H1 (cell line): ENCODE measurements around the gene SLC12A7. TPM values are rescaled to one million over a fixed set of nuclear protein-coding genes. Genes with fewer than 3 reads are reported as not detected.

ENCODE experiments used
- CTCF ChIA-PET: fragments of 300-600 bp; sonication (Branson Sonifier 250); formaldehyde crosslinking; loops from one replicate; lab custom pipeline; 2021; ENCODE audit not compliant: partially characterized antibody; lab: Charles Lee
- POLR2A ChIA-PET: fragments of 300-600 bp; sonication (Branson Sonifier 250); formaldehyde crosslinking; loops from one replicate; lab custom pipeline; 2021; ENCODE audit warnings: inconsistent platforms; ENCODE audit not compliant: partially characterized antibody; lab: Charles Lee
- DNase-seq, 2 experiments: peaks; one replicate each; pipeline versions ENCODE4 v3.0.0 to v3.0.0-alpha.2; 2010 to 2022; ENCODE audit warnings: low spot score in 2 of 2, low read depth in 1 of 2, mixed read lengths in 1 of 2
- FAIRE-seq: peaks from 2 replicates; lab custom pipeline; 2011; peaks lifted over from hg19 to GRCh38; lab: Jason Lieb, UNC
- H2AFZ ChIP-seq: 2 replicates; pipeline ENCODE4 v1.8.1; 2012; ENCODE audit warnings: low read length, inconsistent platforms
- H2AK5ac ChIP-seq: 2 replicates; pipeline ENCODE4 v1.6.1; 2013; ENCODE audit warnings: low read depth, low read length
- H2BK120ac ChIP-seq: replicated peaks from 2 replicates; pipeline ENCODE3; 2013; ENCODE audit warnings: low read depth, low read length, inconsistent platforms
- H2BK12ac ChIP-seq: 2 replicates; pipeline ENCODE4 v1.6.1; 2013; ENCODE audit warnings: low read depth, low read length
- H2BK15ac ChIP-seq: 2 replicates; pipeline ENCODE4 v1.6.1; 2013; ENCODE audit warnings: low read length
- H2BK20ac ChIP-seq: 2 replicates; pipeline ENCODE4 v1.6.1; 2013; ENCODE audit warnings: low read length
- H2BK5ac ChIP-seq: 2 replicates; pipeline ENCODE4 v1.6.1; 2013; ENCODE audit warnings: low read depth, low read length
- H3K14ac ChIP-seq: 2 replicates; pipeline ENCODE4 v1.6.1; 2013; ENCODE audit warnings: inconsistent platforms; ENCODE audit not compliant: insufficient read length
- H3K18ac ChIP-seq: 2 replicates; pipeline ENCODE4 v1.6.1; 2013; ENCODE audit warnings: low read length; ENCODE audit errors: extremely low read depth
- H3K23ac ChIP-seq: 2 replicates; pipeline ENCODE4 v1.6.1; 2013; ENCODE audit warnings: inconsistent platforms; ENCODE audit not compliant: insufficient read length
- H3K23me2 ChIP-seq: 2 replicates; pipeline ENCODE4 v1.6.1; 2013; ENCODE audit warnings: low read depth, low read length
- H3K27ac ChIP-seq: 2 replicates; pipeline ENCODE4 v1.6.1; 2011; ENCODE audit warnings: low read depth, low read length, inconsistent platforms
- H3K27me3 ChIP-seq, 4 experiments: replicated peaks in 1 of 4; 1 replicate in 1 of 4; 2 replicates in 3 of 4; pipeline versions ENCODE4 v1.6.1 to v1.8.1; 2011 to 2013; ENCODE audit warnings: low read length in 3 of 4, mild to moderate bottlenecking in 3 of 4, inconsistent platforms in 2 of 4, mixed read lengths in 2 of 4, moderate library complexity in 1 of 4; ENCODE audit not compliant: control insufficient read depth in 3 of 4, insufficient read depth in 3 of 4; ENCODE audit errors: extremely low read depth in 1 of 4
- H3K36me3 ChIP-seq, 4 experiments: 2 replicates each; pipeline versions ENCODE4 v1.6.1 to v1.8.1; 2011 to 2013; ENCODE audit warnings: mild to moderate bottlenecking in 4 of 4, low read length in 3 of 4, moderate library complexity in 2 of 4, control low read depth in 1 of 4, inconsistent platforms in 1 of 4; ENCODE audit not compliant: insufficient read depth in 4 of 4, control insufficient read depth in 2 of 4
- H3K4ac ChIP-seq: replicated peaks from 2 replicates; pipeline ENCODE3; 2013; ENCODE audit warnings: low read length, low read depth, mixed read lengths, inconsistent platforms; ENCODE audit not compliant: insufficient read length
- H3K4me1 ChIP-seq, 4 experiments: replicated peaks in 1 of 4; 1 replicate in 1 of 4; 2 replicates in 3 of 4; pipeline versions ENCODE4 v1.6.1 to v1.8.1; 2011 to 2013; ENCODE audit warnings: low read length in 3 of 4, inconsistent platforms in 2 of 4, mixed read lengths in 1 of 4; ENCODE audit not compliant: insufficient read depth in 4 of 4, control insufficient read depth in 3 of 4
- H3K4me2 ChIP-seq, 2 experiments: 2 replicates each; pipeline versions ENCODE4 v1.6.1 to v1.8.1; 2011 to 2013; ENCODE audit warnings: low read depth in 2 of 2, low read length in 2 of 2, control low read depth in 1 of 2, inconsistent platforms in 1 of 2, mild to moderate bottlenecking in 1 of 2; ENCODE audit not compliant: insufficient read depth in 1 of 2
- H3K4me3 ChIP-seq, 4 experiments: fragments of 200-600, 300-600 bp in 1 of 4; sonication (generic), shearing (Covaris generic), sonication (Bioruptor Twin) in 1 of 4; 2 replicates each; pipeline versions ENCODE4 v1.5.1 to v1.8.1; 2011 to 2016; ENCODE audit warnings: low read length in 4 of 4, low read depth in 3 of 4, control low read depth in 2 of 4, inconsistent platforms in 2 of 4, mild to moderate bottlenecking in 2 of 4, mixed read lengths in 1 of 4, moderate library complexity in 1 of 4; ENCODE audit not compliant: insufficient read depth in 2 of 4; ENCODE audit errors: extremely low read depth in 1 of 4
- H3K56ac ChIP-seq: replicated peaks from 2 replicates; pipeline ENCODE3; 2013; ENCODE audit warnings: low read depth, mild to moderate bottlenecking, mixed read lengths, low read length, inconsistent platforms; ENCODE audit not compliant: insufficient read length
- H3K79me1 ChIP-seq: 2 replicates; pipeline ENCODE4 v1.6.1; 2013; ENCODE audit warnings: low read depth, low read length, control low read depth
- H3K79me2 ChIP-seq, 2 experiments: 2 replicates each; pipeline versions ENCODE4 v1.6.1 to v1.8.1; 2012 to 2013; ENCODE audit warnings: low read length in 2 of 2, mild to moderate bottlenecking in 2 of 2, inconsistent platforms in 1 of 2; ENCODE audit not compliant: insufficient read depth in 2 of 2, control insufficient read depth in 1 of 2
- H3K9ac ChIP-seq, 4 experiments: replicated peaks in 1 of 4; 1 replicate in 1 of 4; 2 replicates in 3 of 4; pipeline versions ENCODE4 v1.6.1 to v1.8.1; 2011 to 2013; ENCODE audit warnings: low read depth in 3 of 4, low read length in 3 of 4, control low read depth in 2 of 4, mild to moderate bottlenecking in 2 of 4, moderate library complexity in 2 of 4, inconsistent platforms in 1 of 4; ENCODE audit errors: extremely low read depth in 1 of 4
- H3K9me3 ChIP-seq, 2 experiments: 2 replicates each; pipeline versions ENCODE4 v1.6.1 to v1.8.1; 2012 to 2013; ENCODE audit warnings: mild to moderate bottlenecking in 2 of 2, moderate library complexity in 2 of 2, control low read depth in 1 of 2, inconsistent platforms in 1 of 2, low read depth in 1 of 2, low read length in 1 of 2, mixed read lengths in 1 of 2; ENCODE audit not compliant: insufficient read depth in 2 of 2
- H4K20me1 ChIP-seq, 2 experiments: replicated peaks in 1 of 2; 2 replicates each; pipeline versions ENCODE3 to v1.8.1; 2011 to 2013; ENCODE audit warnings: inconsistent platforms in 2 of 2, low read length in 2 of 2, mild to moderate bottlenecking in 1 of 2; ENCODE audit not compliant: insufficient read depth in 2 of 2, control insufficient read depth in 1 of 2
- H4K5ac ChIP-seq: 2 replicates; pipeline ENCODE4 v1.6.1; 2013; ENCODE audit warnings: low read length, low read depth, mixed read lengths, inconsistent platforms; ENCODE audit not compliant: insufficient read length
- H4K8ac ChIP-seq: 2 replicates; pipeline ENCODE4 v1.8.0; 2013; ENCODE audit warnings: mild to moderate bottlenecking, moderate library complexity, low read length, inconsistent platforms; ENCODE audit not compliant: insufficient read depth; ENCODE audit errors: extremely low read depth
- H4K91ac ChIP-seq: replicated peaks from 2 replicates; pipeline ENCODE3; 2013; ENCODE audit warnings: low read length, mixed read lengths, inconsistent platforms; ENCODE audit not compliant: insufficient read length
- CHD2 ChIP-seq: IDR thresholded peaks from 2 replicates; pipeline ENCODE4 v1.6.1; 2012; ENCODE audit warnings: low read length, improper control_type of control experiment
- TAF7 ChIP-seq: optimal IDR thresholded peaks from 2 replicates; pipeline ENCODE3; 2011; ENCODE audit warnings: low read depth, mild to moderate bottlenecking, inconsistent platforms, low read length, moderate library complexity, borderline replicate concordance
- whole genome bisulfite sequencing, 2 experiments: shearing (Covaris generic) in 1 of 2; methylation state at CpG; one replicate each; pipeline versions ENCODE4 v1.1.6 to v1.1.7; 2013 to 2015; ENCODE audit warnings: low lambda C conversion rate in 2 of 2, mixed read lengths in 2 of 2, inconsistent platforms in 1 of 2, low coverage in 1 of 2, missing lambda C conversion rate in 1 of 2; ENCODE audit not compliant: insufficient replicate concordance in 2 of 2, insufficient coverage in 1 of 2, insufficient read length in 1 of 2; ENCODE audit errors: extremely low coverage in 1 of 2, missing lambda C conversion rate in 1 of 2; 5-methylcytosine and 5-hydroxymethylcytosine counted together
- polyA plus RNA-seq, 7 experiments: library from polyadenylated mRNA; depleted of rRNA in 3 of 7; stranded (reverse) in 5 of 7; unstranded in 2 of 7; fragments of >200 nt in 5 of 7; fragments of 200-250 nt in 2 of 7; gene quantifications; 1 replicate in 5 of 7; 2 replicates in 1 of 7; 4 replicates in 1 of 7; pipeline versions ENCODE4 v1.2.1 to v1.2.3, GENCODE V29; 2011 to 2013; ENCODE audit warnings: missing spikeins in 2 of 7, mixed read lengths in 2 of 7
- total RNA-seq: library from RNA; stranded (reverse); fragmentation: NEBNext Ultra II Directional; extraction: Animal tissue kit (Norgen Biotek cat#: 25700); gene quantifications from 2 replicates; pipeline ENCODE4 v1.2.1, GENCODE V29; 2021

The SLC12A7 gene
- total and polyA plus RNA-seq, 2 of the 8 experiments (the other 6 are each of a cell fraction or from before 2014, with no cell fraction given): 23.5 to 39.7 TPM

DNA sequence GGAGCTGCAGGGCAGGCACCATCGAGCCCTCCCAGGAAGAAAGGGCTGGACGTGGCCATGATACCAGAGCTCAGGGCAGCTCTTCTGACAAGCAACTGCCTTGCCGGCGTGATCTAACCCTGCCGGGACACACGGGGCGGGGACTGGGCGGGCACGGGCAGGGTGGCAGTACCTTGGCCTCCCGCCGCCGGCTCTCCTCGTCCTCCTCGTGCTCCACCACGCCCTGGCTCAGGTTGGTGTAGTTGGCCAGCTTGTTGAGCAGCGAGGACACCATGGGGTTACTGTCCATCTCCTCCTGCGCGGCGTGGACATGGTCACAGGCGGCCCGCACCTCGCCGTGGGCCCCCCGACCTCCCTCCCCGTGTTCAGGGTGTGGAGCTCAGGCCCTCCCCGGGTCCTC is 18.5 kb downstream of the SLC12A7 start:
- no peak for FAIRE-seq
- Histone ChIP-seq H4K5ac (no peak overlapping the region), H3K4me3 (no peak overlapping the region), H2AK5ac (no peak overlapping the region), H2BK120ac (no peak overlapping the region), H2BK5ac (no peak overlapping the region), H2BK20ac (no peak overlapping the region), H2BK15ac (no peak overlapping the region), H3K9me3 (no peaks in the 10 kb centered on the region), H3K4me2 (no peak overlapping the region), H3K79me2 (peaks cover 0 to 31% of the 10 kb centered on the region in 2 experiments; a peak in 2 of 4 replicates), H3K14ac (no peak overlapping the region), H3K9ac (no peak overlapping the region), H4K20me1 (peaks cover 0 to 11% of the 10 kb centered on the region in 2 experiments), H4K91ac (no peak overlapping the region), H3K27ac (no peak overlapping the region; the same call in 1 of the 2 replicates), H3K23ac (no peak overlapping the region), H3K4me1 (peaks cover 5 to 28% (median 9%) of the 10 kb centered on the region in 4 experiments), H3K27me3 (no peaks in the 10 kb centered on the region), H3K18ac (no peak overlapping the region), H3K79me1 (peaks cover 22% of the 10 kb centered on the region), H3K56ac (no peak overlapping the region), H3K23me2 (no peaks in the 10 kb centered on the region; the same call in 1 of the 2 replicates), H2BK12ac (no peak overlapping the region), H3K36me3 (peaks cover 4 to 23% (median 12%) of the 10 kb centered on the region in 4 experiments; a peak in 4 of 8 replicates), H4K8ac (no peak overlapping the region), H2AFZ (no peak overlapping the region), H3K4ac (no peak overlapping the region)
- no peak for DNase-seq
- ChIA-PET CTCF (interaction anchor here (0.6 to 3.4 kb wide), 7 partner anchors 12 to 114 kb away, joined by 3 to 19 read pairs (median 4); no protein-coding TSS in a partner anchor), POLR2A (interaction anchor here (1.2 to 2.1 kb wide), 4 partner anchors 9 to 27 kb away, joined by 3 to 9 read pairs (median 5); no protein-coding TSS in a partner anchor)
- 88% methylated on average over 14 of the region's 26 CpGs; no CpG with 5 or more reads in 1 of the 2 experiments for WGBS, 2 experiments
- TF ChIP-seq CHD2: no peak
- TF ChIP-seq TAF7: no peak
